Esophagus (tissue), 2 donors: ENCODE results near the gene CHN2. TPM values are rescaled to one million over a fixed set of nuclear protein-coding genes. Genes with fewer than 3 reads are reported as not detected.

Experiments used
- H3K27ac ChIP-seq, 2 donors: one replicate each; pipeline ENCODE4 v1.5.1; 2013; ENCODE audit warnings: low read depth in 2 of 2, mild to moderate bottlenecking in 2 of 2, inconsistent platforms in 1 of 2, low read length in 1 of 2, moderate library complexity in 1 of 2
- H3K27me3 ChIP-seq, 2 donors: one replicate each; pipeline ENCODE4 v1.6.1; 2013; ENCODE audit warnings: low read length in 2 of 2, control low read depth in 1 of 2, mild to moderate bottlenecking in 1 of 2; ENCODE audit not compliant: insufficient read depth in 2 of 2, control insufficient read depth in 1 of 2
- H3K36me3 ChIP-seq, 2 donors: one replicate each; pipeline ENCODE4 v1.6.1; 2013; ENCODE audit warnings: low read length in 1 of 2; ENCODE audit not compliant: control insufficient read depth in 2 of 2, insufficient read depth in 2 of 2
- H3K4me1 ChIP-seq, 2 donors: one replicate each; pipeline ENCODE4 v1.6.1; 2013; ENCODE audit warnings: low read length in 1 of 2; ENCODE audit not compliant: control insufficient read depth in 2 of 2, insufficient read depth in 2 of 2
- H3K4me3 ChIP-seq, 2 donors: one replicate each; pipeline ENCODE4 v1.5.1; 2013; ENCODE audit warnings: low read length in 2 of 2, mild to moderate bottlenecking in 2 of 2, low read depth in 1 of 2, moderate library complexity in 1 of 2
- H3K9me3 ChIP-seq, 2 donors: one replicate each; pipeline ENCODE4 v1.6.1; 2013; ENCODE audit warnings: mild to moderate bottlenecking in 2 of 2, low read depth in 1 of 2, low read length in 1 of 2, moderate library complexity in 1 of 2; ENCODE audit not compliant: control insufficient read depth in 2 of 2, insufficient read depth in 1 of 2
- WGBS, 2 donors: extraction: QIAGEN DNeasy Blood & Tissue Kit; methylation state at CpG; one replicate each; pipeline ENCODE4 v1.1.7; 2013; 5-methylcytosine and 5-hydroxymethylcytosine counted together
- polyA plus RNA-seq, 2 donors: library from polyadenylated mRNA; stranded (reverse); fragments of 200-250 nt; gene quantifications; one replicate each; pipeline ENCODE4 v1.2.3, GENCODE V29; 2013
- donor health status: healthy with polysubstance abuse.
- donor health status: Bipolar disorder and iron deficiency.

The CHN2 gene
- polyA plus RNA-seq, 2 donors = 0.92 to 1.5 TPM

DNA sequence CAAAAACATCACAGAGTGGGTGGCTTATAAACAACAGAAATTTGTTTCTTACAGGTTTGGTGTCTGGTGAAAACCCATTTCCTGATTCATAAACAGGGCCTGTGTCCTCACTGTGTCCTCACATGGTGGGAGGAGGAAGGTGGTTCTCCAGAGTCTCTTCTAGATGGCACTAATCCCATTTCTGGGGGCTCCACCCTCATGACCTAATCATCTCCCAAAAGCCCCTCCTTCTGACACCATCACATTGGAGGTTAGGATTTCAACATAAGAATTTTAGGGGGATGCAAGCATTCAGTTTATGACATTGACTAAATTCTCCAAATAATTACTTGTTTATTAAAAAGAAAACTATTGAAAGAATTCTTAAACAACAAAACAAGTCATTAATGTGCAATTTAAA, 116.0 kb downstream of the CHN2 start:
- Histone ChIP-seq H3K9me3 (no peaks in the 10 kb centered on the region), H3K27ac (no peak overlapping the region), H3K4me3 (no peak overlapping the region), H3K4me1 (no peaks in the 10 kb centered on the region), H3K36me3 (no peaks in the 10 kb centered on the region), H3K27me3 (no peaks in the 10 kb centered on the region)

DNA sequence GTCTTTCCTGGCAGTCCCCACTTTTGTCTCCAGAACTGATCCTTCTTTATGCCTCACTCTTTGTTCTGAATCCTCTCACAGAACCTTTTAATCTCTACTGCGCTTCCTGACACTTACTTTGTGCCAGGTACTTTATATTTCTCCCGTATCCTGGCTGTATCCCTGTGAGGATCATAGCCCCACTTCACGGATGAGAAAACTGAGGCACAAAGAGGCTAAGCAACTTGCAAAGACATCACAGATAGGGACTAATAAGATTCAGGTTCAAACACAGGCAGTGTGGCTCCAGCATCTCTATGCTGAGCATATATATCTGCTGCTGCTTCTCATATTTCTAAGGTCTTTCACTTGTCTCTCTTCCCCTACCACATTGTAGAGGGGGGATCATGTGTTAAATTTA, 116.7 kb downstream of the CHN2 start:
- Histone ChIP-seq H3K27ac (no peak overlapping the region), H3K9me3 (no peaks in the 10 kb centered on the region), H3K36me3 (no peaks in the 10 kb centered on the region), H3K27me3 (no peaks in the 10 kb centered on the region), H3K4me3 (no peak overlapping the region), H3K4me1 (no peaks in the 10 kb centered on the region)
- WGBS, 2 donors = 83 to 84% methylated on average over 3 of the region's 3 CpGs

- H3K9me3 ChIP-seq = no peaks in the 10 kb centered on the region
- no peaks in the 10 kb centered on the region for H3K36me3 ChIP-seq
- no peak overlapping the region for H3K27ac ChIP-seq
- WGBS, 2 donors = 70 to 86% methylated on average over 1 of the region's 1 CpG
- no peaks in the 10 kb centered on the region for H3K27me3 ChIP-seq
- no peak overlapping the region for H3K4me3 ChIP-seq
- no peaks in the 10 kb centered on the region for H3K4me1 ChIP-seq
These were observed 119.6 kb downstream of the CHN2 start for GRCh38 chr7:29314148-29314547.

GRCh38 chr7:29315122-29315891, 120.7 kb downstream of the CHN2 start:
- 60 to 70% methylated on average over 3 of the region's 3 CpGs for whole genome bisulfite sequencing, 2 donors

GRCh38 chr7:29315892-29316270, 121.3 kb downstream of the CHN2 start:
- Histone ChIP-seq H3K27ac (no peak overlapping the region), H3K36me3 (no peaks in the 10 kb centered on the region), H3K4me3 (no peak overlapping the region), H3K4me1 (no peaks in the 10 kb centered on the region), H3K27me3 (no peaks in the 10 kb centered on the region), H3K9me3 (no peaks in the 10 kb centered on the region)
- WGBS, 2 donors = 98 to 100% methylated on average over 2 of the region's 2 CpGs

More at GRCh38 chr7:29315122-29315891, 120.7 kb downstream of the CHN2 start:
- Histone ChIP-seq H3K27ac (no peak overlapping the region), H3K27me3 (no peaks in the 10 kb centered on the region), H3K4me3 (no peak overlapping the region), H3K4me1 (no peaks in the 10 kb centered on the region), H3K36me3 (no peaks in the 10 kb centered on the region), H3K9me3 (no peaks in the 10 kb centered on the region)

DNA sequence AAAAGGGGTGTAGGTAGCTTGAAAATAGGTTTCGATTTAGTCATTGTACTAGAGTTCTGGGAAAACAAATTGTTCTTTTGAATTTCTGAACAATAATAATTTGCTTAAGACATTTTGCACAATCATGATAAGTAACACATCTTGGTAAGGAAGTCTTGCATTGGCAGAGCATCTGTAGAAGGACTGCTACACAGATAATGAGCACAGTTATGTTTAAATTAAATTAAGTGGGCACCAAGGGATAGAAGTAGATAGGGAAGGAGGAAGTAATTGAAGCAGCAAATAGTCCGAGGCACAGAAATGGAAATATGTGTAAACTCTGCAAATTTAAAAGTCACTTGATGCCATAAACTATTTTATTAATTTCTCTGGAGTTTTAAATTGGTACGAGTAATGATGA, 122.4 kb downstream of the CHN2 start:
- H3K4me3 ChIP-seq = no peak overlapping the region
- no peaks in the 10 kb centered on the region for H3K9me3 ChIP-seq
- WGBS, 2 donors = 80 to 82% methylated on average over 3 of the region's 3 CpGs
- no peaks in the 10 kb centered on the region for H3K36me3 ChIP-seq
- H3K27ac ChIP-seq = no peak overlapping the region
- no peaks in the 10 kb centered on the region for H3K4me1 ChIP-seq
- no peaks in the 10 kb centered on the region for H3K27me3 ChIP-seq

GRCh38 chr7:29318853-29319718, 124.5 kb downstream of the CHN2 start:
- 83 to 88% methylated on average over 9 of the region's 9 CpGs for WGBS, 2 donors
- H3K36me3 ChIP-seq = no peaks in the 10 kb centered on the region
- H3K27me3 ChIP-seq = no peaks in the 10 kb centered on the region
- no peak overlapping the region for H3K4me3 ChIP-seq
- H3K9me3 ChIP-seq = no peaks in the 10 kb centered on the region
- no peaks in the 10 kb centered on the region for H3K4me1 ChIP-seq
- H3K27ac ChIP-seq = no peak overlapping the region

DNA sequence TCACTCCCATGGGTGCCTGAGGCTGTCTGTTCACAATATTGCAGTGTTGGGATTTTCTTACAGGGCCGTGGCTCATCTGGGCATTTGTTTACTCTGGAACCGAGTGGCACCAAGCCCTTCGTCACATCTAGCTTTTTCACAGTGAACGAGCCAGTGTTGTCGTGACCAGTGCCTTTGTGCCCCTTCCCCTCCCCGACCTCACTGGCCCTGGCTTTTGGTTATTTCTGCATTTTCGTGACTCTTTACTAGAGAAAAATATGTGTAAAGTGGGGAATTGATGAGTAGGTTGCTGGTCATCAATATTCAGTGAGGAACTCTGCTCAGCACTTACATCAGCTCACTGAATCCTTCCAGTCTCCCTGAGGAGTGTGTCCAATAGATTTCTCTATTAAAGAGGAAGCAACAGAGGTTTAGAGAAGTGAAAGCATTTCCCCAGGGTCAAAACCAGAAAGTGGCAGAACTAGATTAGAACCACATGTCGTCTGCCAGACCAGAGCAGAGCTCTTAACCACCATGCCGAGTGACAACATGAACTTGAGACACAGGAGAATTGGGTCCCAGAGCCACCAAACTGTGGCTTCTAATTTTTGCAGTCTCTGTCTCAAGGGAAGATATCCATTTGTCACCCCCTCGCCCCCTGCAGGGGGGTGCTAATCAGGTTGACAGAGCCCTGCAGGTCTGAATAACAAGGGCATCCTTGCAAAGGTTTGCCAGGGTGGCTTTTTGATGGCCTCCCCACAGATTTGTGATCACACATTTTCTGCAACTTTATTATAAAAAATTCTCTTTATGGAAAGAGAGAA, 125.3 kb downstream of the CHN2 start:
- no peaks in the 10 kb centered on the region for H3K9me3 ChIP-seq
- WGBS, 2 donors = 57% methylated on average over 10 of the region's 10 CpGs
- no peak overlapping the region for H3K27ac ChIP-seq

DNA sequence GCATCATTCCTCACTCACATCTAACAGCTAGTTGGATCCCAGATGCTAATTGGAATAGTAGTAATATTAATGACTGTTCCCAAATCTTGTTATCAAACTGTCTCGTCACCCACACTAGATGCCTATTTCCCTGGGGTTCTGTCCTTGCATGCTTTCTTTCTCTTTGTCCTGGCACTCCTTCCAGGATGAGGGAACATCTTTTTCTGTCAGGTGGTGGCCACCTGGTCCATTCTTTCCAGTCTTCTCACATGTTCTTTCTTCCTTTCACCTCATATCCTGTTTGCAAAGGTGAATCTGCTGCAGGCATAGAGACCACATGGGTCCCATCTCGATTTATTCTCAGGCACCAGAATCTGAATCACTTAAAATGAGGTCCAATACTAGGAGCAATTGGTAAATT, 126.0 kb downstream of the CHN2 start:
- no peak overlapping the region for H3K4me3 ChIP-seq
- no peaks in the 10 kb centered on the region for H3K27me3 ChIP-seq
- 73 to 80% methylated on average over 2 of the region's 2 CpGs for WGBS, 2 donors
- no peaks in the 10 kb centered on the region for H3K9me3 ChIP-seq
- no peaks in the 10 kb centered on the region for H3K4me1 ChIP-seq
- no peak overlapping the region for H3K27ac ChIP-seq
- H3K36me3 ChIP-seq = no peaks in the 10 kb centered on the region

More for the DNA sequence above, 125.3 kb downstream of the CHN2 start:
- Histone ChIP-seq H3K27me3 (no peaks in the 10 kb centered on the region), H3K4me3 (no peak overlapping the region), H3K4me1 (no peaks in the 10 kb centered on the region), H3K36me3 (no peaks in the 10 kb centered on the region)
